ENCODE measurements around the gene VGF.

Gene VGF

GRCh38 chr7:101172854-101173751 lies 7.7 kb upstream of the VGF start:
- peak overlapping the region; percentile 42 for H3K4me3 ChIP-seq (ENCODE audit: low read depth, low read length)
- ChIA-PET POLR2A (interaction anchor here (0.5 to 1.0 kb wide), 2 partner anchors 40 to 46 kb away, joined by 3 to 6 read pairs; no protein-coding TSS in a partner anchor), CTCF (interaction anchor here (0.9 to 6.9 kb wide), 7 partner anchors 7 to 114 kb away, joined by 3 to 76 read pairs (median 5); partner anchors contain the start of genes FIS1, VGF and ZNHIT1)
- no peak for DNase-seq (ENCODE audit: low read depth, low spot score)
- TF ChIP-seq CTCF (IDR thresholded peaks at IDR 0.05; ENCODE audit: insufficient read depth, low read length, missing control alignments), result no peak

GRCh38 chr7:101172005-101172853 lies 6.9 kb upstream of the VGF start:
- POLR2A ChIA-PET, result interaction anchor here (0.5 kb wide), 1 partner anchor 39 kb away, joined by 6 read pairs; no protein-coding TSS in a partner anchor
- CTCF ChIA-PET, result interaction anchor here (0.9 to 6.9 kb wide), 13 partner anchors 12 to 110 kb away, joined by 3 to 76 read pairs (median 12); partner anchors contain the start of genes PLOD3, TRIM56 and ZNHIT1
- no peak for TF ChIP-seq CTCF (IDR thresholded peaks at IDR 0.05; ENCODE audit: insufficient read depth, low read length, missing control alignments)
- H3K4me3 ChIP-seq (ENCODE audit: low read depth, low read length), result no peak overlapping the region
- DNase-seq (ENCODE audit: low read depth, low spot score), result no peak

GRCh38 chr7:101171442-101171837 lies 6.1 kb upstream of the VGF start:
- POLR2A ChIA-PET, result no interaction called here
- TF ChIP-seq CTCF (IDR thresholded peaks at IDR 0.05; ENCODE audit: insufficient read depth, low read length, missing control alignments), result peak; percentile 47
- no peak for DNase-seq (ENCODE audit: low read depth, low spot score)
- H3K4me3 ChIP-seq (ENCODE audit: low read depth, low read length), result no peak overlapping the region
- CTCF ChIA-PET, result interaction anchor here (0.8 to 3.1 kb wide), 12 partner anchors 13 to 119 kb away, joined by 3 to 30 read pairs (median 12); partner anchors contain the start of genes PLOD3, TRIM56 and ZNHIT1

- POLR2A ChIA-PET, result no interaction called here
- no peak for TF ChIP-seq CTCF (IDR thresholded peaks at IDR 0.05; ENCODE audit: insufficient read depth, low read length, missing control alignments)
- no peak overlapping the region for H3K4me3 ChIP-seq (ENCODE audit: low read depth, low read length)
- CTCF ChIA-PET, result interaction anchor here (0.6 to 3.1 kb wide), 18 partner anchors 9 to 273 kb away, joined by 3 to 30 read pairs (median 5); partner anchors contain the start of genes PLOD3, TRIM56 and ZNHIT1
- DNase-seq (ENCODE audit: low read depth, low spot score), result no peak
These were observed 5.5 kb upstream of the VGF start for GRCh38 chr7:101170617-101171441.

- no peak for DNase-seq (ENCODE audit: low read depth, low spot score)
- no peak overlapping the region for H3K4me3 ChIP-seq (ENCODE audit: low read depth, low read length)
- ChIA-PET CTCF (interaction anchor here (0.6 to 3.1 kb wide), 15 partner anchors 8 to 272 kb away, joined by 3 to 30 read pairs (median 9); partner anchors contain the start of genes PLOD3 and ZNHIT1), POLR2A (no interaction called here)
- peak; percentile 98 for TF ChIP-seq CTCF (IDR thresholded peaks at IDR 0.05; ENCODE audit: insufficient read depth, low read length, missing control alignments)
These were observed 4.6 kb upstream of the VGF start for GRCh38 chr7:101169838-101170551.

Measured in AG04449 (cell line).